ENCODE measurements around the gene HOXA3. TPM values are rescaled to one million over a fixed set of nuclear protein-coding genes. Genes with fewer than 3 reads are reported as not detected.

HOXA3 gene
- total RNA-seq, 4 donors from 2014 or later: 6.4 to 22.6 (median 10.3) TPM

DNA sequence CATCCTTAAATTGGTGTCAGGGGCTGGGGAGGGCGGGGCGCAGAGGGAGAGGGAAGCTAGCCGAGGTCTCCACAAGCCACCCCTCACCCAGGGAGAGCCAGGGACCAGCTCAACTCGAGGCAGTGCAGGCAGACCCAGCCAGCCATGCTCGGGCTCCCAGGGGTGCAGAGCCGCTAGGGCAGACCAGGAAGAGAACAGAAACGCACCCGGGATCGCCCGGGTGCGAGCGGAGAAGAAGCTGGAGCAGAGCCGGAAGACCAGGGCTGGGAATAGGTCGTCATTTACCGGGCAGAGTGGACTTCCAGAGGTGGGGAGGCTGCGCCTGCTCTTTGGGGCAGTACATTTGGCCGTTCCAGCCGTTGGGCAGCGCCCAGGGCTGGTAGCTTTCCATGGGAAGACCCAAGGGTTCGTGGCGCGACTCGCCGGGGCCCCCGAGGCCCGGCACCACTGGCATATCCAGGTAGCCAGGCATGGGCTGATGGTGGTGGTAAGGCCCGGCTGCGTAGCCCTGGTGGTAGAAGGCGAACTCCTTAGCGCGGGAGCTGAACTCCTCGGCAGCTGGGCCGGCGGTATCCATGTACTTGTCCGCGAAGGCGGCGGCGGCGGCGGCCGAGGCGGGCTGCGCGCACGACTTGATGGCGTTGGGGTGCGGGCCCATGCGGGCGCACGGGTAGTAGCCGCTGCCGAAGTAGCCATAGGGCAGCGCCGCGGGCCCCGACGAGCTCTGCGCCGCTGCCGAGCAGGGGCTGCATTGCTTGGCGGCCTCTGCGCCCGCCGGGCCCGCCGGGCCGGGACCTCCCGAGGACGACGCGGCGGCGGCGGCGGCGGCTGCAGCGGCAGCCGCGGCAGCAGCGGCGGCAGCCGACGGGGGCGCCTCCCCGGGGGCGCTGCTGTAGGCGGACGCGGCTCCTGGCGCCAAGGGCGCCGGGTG lies 46.8 kb upstream of the HOXA3 start:
- Histone ChIP-seq H3K4me1 (peaks cover 0 to 51% (median 10%) of the 10 kb centered on the region in 3 donors), H3K27ac (no peak overlapping the region), H3K4me3 (peak overlapping the region in 1 of 2 donors; percentile 36), H3K27me3 (peaks cover 100% of the 10 kb centered on the region), H3K9me3 (no peaks in the 10 kb centered on the region), H3K36me3 (no peaks in the 10 kb centered on the region)
- 4% methylated on average over 3 of the region's 93 CpGs; no CpG with 5 or more reads in 1 of the 2 donors for WGBS, 2 donors (ENCODE audit: low coverage in 1 of 2)
- TF ChIP-seq CTCF (IDR thresholded peaks at IDR 0.05) (no peak), POLR2A (IDR thresholded peaks at IDR 0.05) (no peak), POLR2AphosphoS5 (IDR thresholded peaks at IDR 0.05) (no peak), EP300 (IDR thresholded peaks at IDR 0.05) (no peak)
- peak; percentile 11 for ATAC-seq

- no peak for ATAC-seq
- WGBS, 2 donors (ENCODE audit: low coverage in 1 of 2): 6 to 14% methylated on average over 10 to 20 of the region's 29 CpGs
- no peak overlapping the region for H3K4me3 ChIP-seq
- no peaks in the 10 kb centered on the region for H3K9me3 ChIP-seq
- H3K4me1 ChIP-seq: peaks cover 0 to 53% (median 12%) of the 10 kb centered on the region in 3 donors
- no peaks in the 10 kb centered on the region for H3K36me3 ChIP-seq
- peaks cover 100% of the 10 kb centered on the region for H3K27me3 ChIP-seq
- no peak overlapping the region for H3K27ac ChIP-seq
- TF ChIP-seq CTCF (IDR thresholded peaks at IDR 0.05) (no peak), POLR2AphosphoS5 (IDR thresholded peaks at IDR 0.05) (no peak), EP300 (IDR thresholded peaks at IDR 0.05) (no peak), POLR2A (IDR thresholded peaks at IDR 0.05) (no peak)
Measured at GRCh38 chr7:27198138-27198841, 45.9 kb upstream of the HOXA3 start.

DNA sequence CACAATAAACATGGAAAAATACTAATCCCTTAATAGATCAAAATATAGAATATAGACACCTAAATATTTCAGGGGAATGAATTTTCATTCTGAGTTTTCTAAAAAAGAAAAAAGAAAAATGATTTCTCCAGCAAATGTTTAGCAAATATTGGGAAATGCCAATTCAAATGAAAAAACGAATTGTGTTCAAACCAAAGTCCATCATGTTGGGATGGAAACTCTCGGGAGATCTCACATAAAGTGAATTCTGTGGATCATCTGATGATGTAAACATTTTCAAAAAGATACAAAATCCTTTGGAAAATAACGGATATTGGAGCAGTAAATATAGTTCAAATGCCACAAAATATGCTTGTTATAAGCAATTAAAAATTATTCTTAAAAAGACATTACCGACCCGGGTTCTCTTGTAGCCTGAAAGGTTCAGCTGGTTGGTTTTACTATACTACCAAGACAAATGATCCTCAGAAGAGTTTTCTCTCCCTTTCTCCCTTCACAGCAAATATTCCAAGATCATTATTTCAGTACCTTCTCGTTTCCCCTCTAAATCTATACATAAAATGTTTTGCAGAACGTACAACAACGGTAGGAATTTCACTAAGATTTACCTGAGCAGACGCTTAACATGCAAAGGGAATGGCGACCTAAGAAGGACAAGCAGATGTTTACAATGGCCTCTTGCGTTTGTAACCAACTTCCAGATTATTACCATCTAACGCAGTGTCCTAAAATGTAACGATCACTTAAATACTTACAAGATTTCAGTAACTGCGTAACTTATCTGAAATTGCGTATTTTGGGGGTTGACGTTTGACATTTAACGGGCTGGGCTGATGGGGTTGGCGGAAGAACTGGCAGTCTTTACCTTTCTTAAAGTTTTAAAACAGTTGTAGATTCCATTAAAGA lies 45.0 kb upstream of the HOXA3 start:
- H3K27me3 ChIP-seq: peaks cover 100% of the 10 kb centered on the region
- no peak overlapping the region for H3K4me3 ChIP-seq
- WGBS, 2 donors (ENCODE audit: low coverage in 1 of 2): 18 to 27% methylated on average over 17 to 18 of the region's 18 CpGs
- no peak for TF ChIP-seq POLR2AphosphoS5 (IDR thresholded peaks at IDR 0.05)
- TF ChIP-seq EP300 (IDR thresholded peaks at IDR 0.05): no peak
- no peak for TF ChIP-seq POLR2A (IDR thresholded peaks at IDR 0.05)
- no peak for TF ChIP-seq CTCF (IDR thresholded peaks at IDR 0.05)
- no peak for ATAC-seq
- H3K4me1 ChIP-seq: peaks cover 0 to 60% (median 17%) of the 10 kb centered on the region in 3 donors
- H3K27ac ChIP-seq: no peak overlapping the region
- no peaks in the 10 kb centered on the region for H3K36me3 ChIP-seq
- H3K9me3 ChIP-seq: no peaks in the 10 kb centered on the region

DNA sequence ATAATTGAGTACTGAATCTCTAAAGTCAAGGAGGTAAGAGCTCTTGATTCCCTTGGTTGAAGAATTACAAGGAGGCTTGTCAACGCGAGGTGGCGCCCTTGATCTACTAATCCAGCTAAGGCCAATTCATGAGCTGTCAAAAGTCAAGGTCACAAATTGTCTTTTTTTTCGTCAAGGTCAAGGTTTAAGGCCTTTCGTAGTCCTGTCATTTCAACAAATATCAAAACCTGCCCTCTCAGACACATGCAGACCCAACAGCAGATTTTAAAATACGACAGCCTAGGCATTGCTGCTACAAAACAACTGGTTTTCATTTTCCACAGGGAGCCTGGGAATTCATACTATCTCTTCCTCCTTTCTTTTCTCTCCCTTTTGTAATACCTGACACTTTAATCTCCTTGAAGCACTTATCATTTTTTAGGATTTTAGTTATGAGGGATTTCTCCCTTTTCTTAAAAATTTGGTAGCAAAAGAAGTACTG lies 43.9 kb upstream of the HOXA3 start:
- H3K4me1 ChIP-seq: peaks cover 0 to 55% (median 23%) of the 10 kb centered on the region in 3 donors
- TF ChIP-seq POLR2A (IDR thresholded peaks at IDR 0.05) (no peak), EP300 (IDR thresholded peaks at IDR 0.05) (no peak), CTCF (IDR thresholded peaks at IDR 0.05) (peak in 3 of 4 experiments; percentile 59 to 68 (median 66)), POLR2AphosphoS5 (IDR thresholded peaks at IDR 0.05) (peak; percentile 8)
- no peak for ATAC-seq
- 1 to 9% methylated on average over 5 to 6 of the region's 6 CpGs for WGBS, 2 donors (ENCODE audit: low coverage in 1 of 2)
- no peaks in the 10 kb centered on the region for H3K9me3 ChIP-seq
- H3K27me3 ChIP-seq: peaks cover 100% of the 10 kb centered on the region
- no peak overlapping the region for H3K27ac ChIP-seq
- no peaks in the 10 kb centered on the region for H3K36me3 ChIP-seq
- no peak overlapping the region for H3K4me3 ChIP-seq

Measured in gastroesophageal sphincter (tissue), 4 donors.